Hepatocyte (in vitro differentiated cells): ENCODE data around the gene BCL11A.
A peak's percentile ranks its signal among the peaks of the same experiment; 100 is the strongest.

Experiments used
- EZH2 ChIP-seq: fragments of 200-600 bp; sonication (generic); IDR thresholded peaks from 2 replicates; pipeline ENCODE4 v1.6.1; 2016; ENCODE audit warnings: antibody characterized with exemption, mild to moderate bottlenecking, borderline replicate concordance
- TF ChIP-seq, protein P1 (sequence below): fragments of 200-600 bp; sonication (generic); IDR thresholded peaks from 2 replicates; pipeline ENCODE4 v1.5.1; 2016; ENCODE audit warnings: antibody characterized with exemption, mild to moderate bottlenecking; ENCODE audit not compliant: poor library complexity

- TF ChIP-seq, protein P1, sequence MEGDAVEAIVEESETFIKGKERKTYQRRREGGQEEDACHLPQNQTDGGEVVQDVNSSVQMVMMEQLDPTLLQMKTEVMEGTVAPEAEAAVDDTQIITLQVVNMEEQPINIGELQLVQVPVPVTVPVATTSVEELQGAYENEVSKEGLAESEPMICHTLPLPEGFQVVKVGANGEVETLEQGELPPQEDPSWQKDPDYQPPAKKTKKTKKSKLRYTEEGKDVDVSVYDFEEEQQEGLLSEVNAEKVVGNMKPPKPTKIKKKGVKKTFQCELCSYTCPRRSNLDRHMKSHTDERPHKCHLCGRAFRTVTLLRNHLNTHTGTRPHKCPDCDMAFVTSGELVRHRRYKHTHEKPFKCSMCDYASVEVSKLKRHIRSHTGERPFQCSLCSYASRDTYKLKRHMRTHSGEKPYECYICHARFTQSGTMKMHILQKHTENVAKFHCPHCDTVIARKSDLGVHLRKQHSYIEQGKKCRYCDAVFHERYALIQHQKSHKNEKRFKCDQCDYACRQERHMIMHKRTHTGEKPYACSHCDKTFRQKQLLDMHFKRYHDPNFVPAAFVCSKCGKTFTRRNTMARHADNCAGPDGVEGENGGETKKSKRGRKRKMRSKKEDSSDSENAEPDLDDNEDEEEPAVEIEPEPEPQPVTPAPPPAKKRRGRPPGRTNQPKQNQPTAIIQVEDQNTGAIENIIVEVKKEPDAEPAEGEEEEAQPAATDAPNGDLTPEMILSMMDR, result peak; percentile 96
- TF ChIP-seq EZH2, result no peak
Observed at GRCh38 chr2:60550178-60550983, 3.1 kb downstream of the BCL11A start.
